ENCODE results near the gene MAPT.

- TF ChIP-seq, protein P1, sequence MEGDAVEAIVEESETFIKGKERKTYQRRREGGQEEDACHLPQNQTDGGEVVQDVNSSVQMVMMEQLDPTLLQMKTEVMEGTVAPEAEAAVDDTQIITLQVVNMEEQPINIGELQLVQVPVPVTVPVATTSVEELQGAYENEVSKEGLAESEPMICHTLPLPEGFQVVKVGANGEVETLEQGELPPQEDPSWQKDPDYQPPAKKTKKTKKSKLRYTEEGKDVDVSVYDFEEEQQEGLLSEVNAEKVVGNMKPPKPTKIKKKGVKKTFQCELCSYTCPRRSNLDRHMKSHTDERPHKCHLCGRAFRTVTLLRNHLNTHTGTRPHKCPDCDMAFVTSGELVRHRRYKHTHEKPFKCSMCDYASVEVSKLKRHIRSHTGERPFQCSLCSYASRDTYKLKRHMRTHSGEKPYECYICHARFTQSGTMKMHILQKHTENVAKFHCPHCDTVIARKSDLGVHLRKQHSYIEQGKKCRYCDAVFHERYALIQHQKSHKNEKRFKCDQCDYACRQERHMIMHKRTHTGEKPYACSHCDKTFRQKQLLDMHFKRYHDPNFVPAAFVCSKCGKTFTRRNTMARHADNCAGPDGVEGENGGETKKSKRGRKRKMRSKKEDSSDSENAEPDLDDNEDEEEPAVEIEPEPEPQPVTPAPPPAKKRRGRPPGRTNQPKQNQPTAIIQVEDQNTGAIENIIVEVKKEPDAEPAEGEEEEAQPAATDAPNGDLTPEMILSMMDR (IDR thresholded peaks at IDR 0.05): no peak
- TF ChIP-seq POLR2A (IDR thresholded peaks at IDR 0.05) (no peak), POLR2AphosphoS5 (IDR thresholded peaks at IDR 0.05) (no peak)
Measured at GRCh38 chr17:45851464-45851863, 42.9 kb upstream of the MAPT start.

Data from prostate gland (tissue), 2 donors.